Measurements from ENCODE around the gene PSME3. TPM values are rescaled to one million over a fixed set of nuclear protein-coding genes. Genes with fewer than 3 reads are reported as not detected.
A peak's percentile ranks its signal among the peaks of the same experiment; 100 is the strongest.

Gene PSME3
- total and polyA plus RNA-seq, 2 of the 13 experiments (the other 11 are each of a cell fraction or from before 2014, with no cell fraction given): 66.3 to 135 TPM

DNA sequence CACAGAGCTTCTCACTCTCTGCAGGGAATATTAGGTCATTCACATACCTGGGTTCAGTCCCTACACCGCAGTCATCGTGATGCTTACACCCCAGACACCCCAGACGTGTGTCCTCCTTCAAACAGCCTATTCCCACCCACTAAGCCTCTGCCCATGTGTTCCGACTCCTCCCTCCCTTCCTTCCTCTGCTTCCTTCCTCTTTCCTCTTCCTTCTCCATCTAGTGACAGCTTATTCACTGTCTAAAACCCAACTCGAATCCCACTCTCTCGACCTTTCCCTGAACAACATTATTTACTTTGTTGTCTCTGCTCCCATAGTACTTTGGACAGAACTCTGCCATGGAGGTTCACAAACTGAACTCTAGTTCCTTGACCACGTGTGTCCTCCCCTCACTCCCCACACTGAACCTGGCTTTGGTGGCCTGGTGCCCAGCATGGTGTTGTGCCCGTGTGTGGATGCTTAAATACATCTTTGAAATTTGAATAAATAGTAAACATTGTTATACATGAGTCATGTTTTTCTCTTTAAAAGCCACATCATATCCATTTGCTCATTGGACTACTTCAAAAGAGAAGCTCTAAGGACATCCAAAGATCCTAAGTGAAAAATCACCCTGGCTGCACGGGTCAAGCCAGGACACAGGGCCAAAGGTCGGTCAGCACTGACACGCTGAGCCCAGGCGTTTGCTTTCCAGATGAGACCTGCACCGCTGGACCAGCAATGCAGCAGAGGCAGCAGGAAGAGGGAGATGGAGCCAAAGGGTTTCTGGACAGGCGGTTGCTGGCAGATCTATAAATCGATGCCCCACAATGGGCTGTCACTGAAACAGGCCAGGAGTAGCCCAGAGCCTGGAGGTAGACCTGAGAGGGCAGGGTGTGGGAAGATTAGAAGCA is 53.3 kb downstream of the PSME3 start (continued):
- TF ChIP-seq PAX8 (CRISPR knock-in tag; IDR thresholded peaks at IDR 0.05; ENCODE audit: borderline replicate concordance): 0 out of 2 replicates have a peak, but pooled peaks have one; percentile 77
- no peak for TF ChIP-seq ZNF775 (CRISPR knock-in tag; IDR thresholded peaks at IDR 0.05; ENCODE audit: borderline replicate concordance)
- TF ChIP-seq KDM5A (IDR thresholded peaks at IDR 0.05; ENCODE audit: borderline replicate concordance, low read length): no peak
- peak; percentile 79; the same call in 1 of the 2 replicates for TF ChIP-seq ZNF274 (CRISPR knock-in tag; IDR thresholded peaks at IDR 0.05)
- no peak for TF ChIP-seq JARID2 (CRISPR knock-in tag; IDR thresholded peaks at IDR 0.05; ENCODE audit: insufficient replicate concordance)
- 0 out of 2 replicates have a peak, but pooled peaks have one; percentile 37 for TF ChIP-seq ZNF142 (CRISPR knock-in tag; IDR thresholded peaks at IDR 0.05)
- peak; percentile 77 for TF ChIP-seq ZNF614 (CRISPR knock-in tag; IDR thresholded peaks at IDR 0.05; ENCODE audit: borderline replicate concordance)
- TF ChIP-seq ZNF263 (CRISPR knock-in tag; IDR thresholded peaks at IDR 0.05): peak; percentile 47; the same call in 1 of the 2 replicates
- TF ChIP-seq E2F5 (CRISPR knock-in tag; conservative IDR thresholded peaks at IDR 0.05): no peak
- TF ChIP-seq ZNF761 (CRISPR knock-in tag; conservative IDR thresholded peaks at IDR 0.05): peak; percentile 86
- TF ChIP-seq TBX2 (CRISPR knock-in tag; IDR thresholded peaks at IDR 0.05; ENCODE audit: borderline replicate concordance): peak; percentile 88
- no peak for TF ChIP-seq MZF1 (CRISPR knock-in tag; IDR thresholded peaks at IDR 0.05; ENCODE audit: borderline replicate concordance)
- no peak for TF ChIP-seq MLLT10 (CRISPR knock-in tag; IDR thresholded peaks at IDR 0.05)
- 0 out of 2 replicates have a peak, but pooled peaks have one; percentile 37 for TF ChIP-seq ZNF550 (CRISPR knock-in tag; IDR thresholded peaks at IDR 0.05; ENCODE audit: borderline replicate concordance)
- TF ChIP-seq SNRNP70 (IDR thresholded peaks at IDR 0.05; ENCODE audit: low read depth, low read length): no peak
- 0 out of 2 replicates have a peak, but pooled peaks have one; percentile 8 for TF ChIP-seq NFYC (CRISPR knock-in tag; IDR thresholded peaks at IDR 0.05)
- no peak for TF ChIP-seq SYNCRIP (IDR thresholded peaks at IDR 0.05; ENCODE audit: insufficient read depth, low read depth, low read length)
- peak; percentile 26; the same call in 1 of the 2 replicates for TF ChIP-seq KLF12 (CRISPR knock-in tag; IDR thresholded peaks at IDR 0.05; ENCODE audit: borderline replicate concordance)
- no peak for TF ChIP-seq PRMT3 (CRISPR knock-in tag; IDR thresholded peaks at IDR 0.05; ENCODE audit: borderline replicate concordance, low read depth)
- TF ChIP-seq, protein P1, sequence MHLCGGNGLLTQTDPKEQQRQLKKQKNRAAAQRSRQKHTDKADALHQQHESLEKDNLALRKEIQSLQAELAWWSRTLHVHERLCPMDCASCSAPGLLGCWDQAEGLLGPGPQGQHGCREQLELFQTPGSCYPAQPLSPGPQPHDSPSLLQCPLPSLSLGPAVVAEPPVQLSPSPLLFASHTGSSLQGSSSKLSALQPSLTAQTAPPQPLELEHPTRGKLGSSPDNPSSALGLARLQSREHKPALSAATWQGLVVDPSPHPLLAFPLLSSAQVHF (CRISPR knock-in tag; IDR thresholded peaks at IDR 0.05): no peak; the same call in 1 of the 2 replicates
- TF ChIP-seq ZNF619 (CRISPR knock-in tag; IDR thresholded peaks at IDR 0.05): peak; percentile 72; the same call in 1 of the 2 replicates

All from HepG2 (cell line).